H1 (cell line): ENCODE results near the gene DOCK3. TPM values are rescaled to one million over a fixed set of nuclear protein-coding genes. Genes with fewer than 3 reads are reported as not detected.

Experiments used
- CTCF ChIA-PET: fragments of 300-600 bp; sonication (Branson Sonifier 250); formaldehyde crosslinking; loops from one replicate; lab custom pipeline; 2021; ENCODE audit not compliant: partially characterized antibody; lab: Charles Lee
- POLR2A ChIA-PET: fragments of 300-600 bp; sonication (Branson Sonifier 250); formaldehyde crosslinking; loops from one replicate; lab custom pipeline; 2021; ENCODE audit warnings: inconsistent platforms; ENCODE audit not compliant: partially characterized antibody; lab: Charles Lee
- DNase-seq, 2 experiments: peaks; one replicate each; pipeline versions ENCODE4 v3.0.0 to v3.0.0-alpha.2; 2010 to 2022; ENCODE audit warnings: low spot score in 2 of 2, low read depth in 1 of 2, mixed read lengths in 1 of 2
- FAIRE-seq: peaks from 2 replicates; lab custom pipeline; 2011; peaks lifted over from hg19 to GRCh38; lab: Jason Lieb, UNC
- H2AFZ ChIP-seq: 2 replicates; pipeline ENCODE4 v1.8.1; 2012; ENCODE audit warnings: low read length, inconsistent platforms
- H2AK5ac ChIP-seq: 2 replicates; pipeline ENCODE4 v1.6.1; 2013; ENCODE audit warnings: low read depth, low read length
- H2BK120ac ChIP-seq: replicated peaks from 2 replicates; pipeline ENCODE3; 2013; ENCODE audit warnings: low read depth, low read length, inconsistent platforms
- H2BK12ac ChIP-seq: 2 replicates; pipeline ENCODE4 v1.6.1; 2013; ENCODE audit warnings: low read depth, low read length
- H2BK15ac ChIP-seq: 2 replicates; pipeline ENCODE4 v1.6.1; 2013; ENCODE audit warnings: low read length
- H2BK20ac ChIP-seq: 2 replicates; pipeline ENCODE4 v1.6.1; 2013; ENCODE audit warnings: low read length
- H2BK5ac ChIP-seq: 2 replicates; pipeline ENCODE4 v1.6.1; 2013; ENCODE audit warnings: low read depth, low read length
- H3K14ac ChIP-seq: 2 replicates; pipeline ENCODE4 v1.6.1; 2013; ENCODE audit warnings: inconsistent platforms; ENCODE audit not compliant: insufficient read length
- H3K18ac ChIP-seq: 2 replicates; pipeline ENCODE4 v1.6.1; 2013; ENCODE audit warnings: low read length; ENCODE audit errors: extremely low read depth
- H3K23ac ChIP-seq: 2 replicates; pipeline ENCODE4 v1.6.1; 2013; ENCODE audit warnings: inconsistent platforms; ENCODE audit not compliant: insufficient read length
- H3K23me2 ChIP-seq: 2 replicates; pipeline ENCODE4 v1.6.1; 2013; ENCODE audit warnings: low read depth, low read length
- H3K27ac ChIP-seq: 2 replicates; pipeline ENCODE4 v1.6.1; 2011; ENCODE audit warnings: low read depth, low read length, inconsistent platforms
- H3K27me3 ChIP-seq, 4 experiments: replicated peaks in 1 of 4; 1 replicate in 1 of 4; 2 replicates in 3 of 4; pipeline versions ENCODE4 v1.6.1 to v1.8.1; 2011 to 2013; ENCODE audit warnings: low read length in 3 of 4, mild to moderate bottlenecking in 3 of 4, inconsistent platforms in 2 of 4, mixed read lengths in 2 of 4, moderate library complexity in 1 of 4; ENCODE audit not compliant: control insufficient read depth in 3 of 4, insufficient read depth in 3 of 4; ENCODE audit errors: extremely low read depth in 1 of 4
- H3K36me3 ChIP-seq, 4 experiments: 2 replicates each; pipeline versions ENCODE4 v1.6.1 to v1.8.1; 2011 to 2013; ENCODE audit warnings: mild to moderate bottlenecking in 4 of 4, low read length in 3 of 4, moderate library complexity in 2 of 4, control low read depth in 1 of 4, inconsistent platforms in 1 of 4; ENCODE audit not compliant: insufficient read depth in 4 of 4, control insufficient read depth in 2 of 4
- H3K4ac ChIP-seq: replicated peaks from 2 replicates; pipeline ENCODE3; 2013; ENCODE audit warnings: low read length, low read depth, mixed read lengths, inconsistent platforms; ENCODE audit not compliant: insufficient read length
- H3K4me1 ChIP-seq, 4 experiments: replicated peaks in 1 of 4; 1 replicate in 1 of 4; 2 replicates in 3 of 4; pipeline versions ENCODE4 v1.6.1 to v1.8.1; 2011 to 2013; ENCODE audit warnings: low read length in 3 of 4, inconsistent platforms in 2 of 4, mixed read lengths in 1 of 4; ENCODE audit not compliant: insufficient read depth in 4 of 4, control insufficient read depth in 3 of 4
- H3K4me2 ChIP-seq, 2 experiments: 2 replicates each; pipeline versions ENCODE4 v1.6.1 to v1.8.1; 2011 to 2013; ENCODE audit warnings: low read depth in 2 of 2, low read length in 2 of 2, control low read depth in 1 of 2, inconsistent platforms in 1 of 2, mild to moderate bottlenecking in 1 of 2; ENCODE audit not compliant: insufficient read depth in 1 of 2
- H3K4me3 ChIP-seq, 4 experiments: fragments of 200-600, 300-600 bp in 1 of 4; sonication (generic), shearing (Covaris generic), sonication (Bioruptor Twin) in 1 of 4; 2 replicates each; pipeline versions ENCODE4 v1.5.1 to v1.8.1; 2011 to 2016; ENCODE audit warnings: low read length in 4 of 4, low read depth in 3 of 4, control low read depth in 2 of 4, inconsistent platforms in 2 of 4, mild to moderate bottlenecking in 2 of 4, mixed read lengths in 1 of 4, moderate library complexity in 1 of 4; ENCODE audit not compliant: insufficient read depth in 2 of 4; ENCODE audit errors: extremely low read depth in 1 of 4
- H3K56ac ChIP-seq: replicated peaks from 2 replicates; pipeline ENCODE3; 2013; ENCODE audit warnings: low read depth, mild to moderate bottlenecking, mixed read lengths, low read length, inconsistent platforms; ENCODE audit not compliant: insufficient read length
- H3K79me1 ChIP-seq: 2 replicates; pipeline ENCODE4 v1.6.1; 2013; ENCODE audit warnings: low read depth, low read length, control low read depth
- H3K79me2 ChIP-seq, 2 experiments: 2 replicates each; pipeline versions ENCODE4 v1.6.1 to v1.8.1; 2012 to 2013; ENCODE audit warnings: low read length in 2 of 2, mild to moderate bottlenecking in 2 of 2, inconsistent platforms in 1 of 2; ENCODE audit not compliant: insufficient read depth in 2 of 2, control insufficient read depth in 1 of 2
- H3K9ac ChIP-seq, 4 experiments: replicated peaks in 1 of 4; 1 replicate in 1 of 4; 2 replicates in 3 of 4; pipeline versions ENCODE4 v1.6.1 to v1.8.1; 2011 to 2013; ENCODE audit warnings: low read depth in 3 of 4, low read length in 3 of 4, control low read depth in 2 of 4, mild to moderate bottlenecking in 2 of 4, moderate library complexity in 2 of 4, inconsistent platforms in 1 of 4; ENCODE audit errors: extremely low read depth in 1 of 4
- H3K9me3 ChIP-seq, 2 experiments: 2 replicates each; pipeline versions ENCODE4 v1.6.1 to v1.8.1; 2012 to 2013; ENCODE audit warnings: mild to moderate bottlenecking in 2 of 2, moderate library complexity in 2 of 2, control low read depth in 1 of 2, inconsistent platforms in 1 of 2, low read depth in 1 of 2, low read length in 1 of 2, mixed read lengths in 1 of 2; ENCODE audit not compliant: insufficient read depth in 2 of 2
- H4K20me1 ChIP-seq, 2 experiments: replicated peaks in 1 of 2; 2 replicates each; pipeline versions ENCODE3 to v1.8.1; 2011 to 2013; ENCODE audit warnings: inconsistent platforms in 2 of 2, low read length in 2 of 2, mild to moderate bottlenecking in 1 of 2; ENCODE audit not compliant: insufficient read depth in 2 of 2, control insufficient read depth in 1 of 2
- H4K5ac ChIP-seq: 2 replicates; pipeline ENCODE4 v1.6.1; 2013; ENCODE audit warnings: low read length, low read depth, mixed read lengths, inconsistent platforms; ENCODE audit not compliant: insufficient read length
- H4K8ac ChIP-seq: 2 replicates; pipeline ENCODE4 v1.8.0; 2013; ENCODE audit warnings: mild to moderate bottlenecking, moderate library complexity, low read length, inconsistent platforms; ENCODE audit not compliant: insufficient read depth; ENCODE audit errors: extremely low read depth
- H4K91ac ChIP-seq: replicated peaks from 2 replicates; pipeline ENCODE3; 2013; ENCODE audit warnings: low read length, mixed read lengths, inconsistent platforms; ENCODE audit not compliant: insufficient read length
- ASH2L ChIP-seq: fragments of 200-600, 300-600 bp; sonication (generic); IDR thresholded peaks from one replicate; pipeline ENCODE4 v1.7.1; 2017; ENCODE audit warnings: low read length
- CBX5 ChIP-seq: fragments of 300-800, 300-1000 bp; sonication (generic); IDR thresholded peaks from 2 replicates; pipeline ENCODE4 v1.7.1; 2016; ENCODE audit warnings: antibody characterized with exemption, low read length, low read depth
- CBX8 ChIP-seq: fragments of 300-800, 300-1000 bp; sonication (generic); IDR thresholded peaks from 2 replicates; pipeline ENCODE4 v1.7.1; 2016; ENCODE audit warnings: low read depth, low read length, borderline replicate concordance
- CEBPB ChIP-seq: IDR thresholded peaks from 2 replicates; pipeline ENCODE4 v1.6.1; 2012; ENCODE audit warnings: low read depth, low read length
- CHD1 ChIP-seq: IDR thresholded peaks from 2 replicates; pipeline ENCODE4 v1.6.1; 2012; ENCODE audit warnings: low read depth, low read length, improper control_type of control experiment
- CHD2 ChIP-seq: IDR thresholded peaks from 2 replicates; pipeline ENCODE4 v1.6.1; 2012; ENCODE audit warnings: low read length, improper control_type of control experiment
- CTBP2 ChIP-seq: IDR thresholded peaks from 2 replicates; pipeline ENCODE4 v1.7.0; 2011; ENCODE audit warnings: borderline replicate concordance, mild to moderate bottlenecking, moderate library complexity, mixed read lengths, low read length; ENCODE audit not compliant: insufficient read depth, insufficient read length
- EGR1 ChIP-seq: IDR thresholded peaks from 2 replicates; pipeline ENCODE4 v1.6.1; 2011; ENCODE audit warnings: low read depth, low read length, borderline replicate concordance
- GABPA ChIP-seq: IDR thresholded peaks from 2 replicates; pipeline ENCODE4 v1.6.1; 2011; ENCODE audit warnings: mild to moderate bottlenecking, low read length, moderate library complexity, borderline replicate concordance; ENCODE audit not compliant: insufficient read depth
- KDM1A ChIP-seq: fragments of 200-600, 300-600 bp; sonication (generic); IDR thresholded peaks from 2 replicates; pipeline ENCODE4 v1.7.1; 2016; ENCODE audit warnings: mild to moderate bottlenecking, low read length, borderline replicate concordance
- TAF1 ChIP-seq: IDR thresholded peaks from 2 replicates; pipeline ENCODE4 v1.6.1; 2011; ENCODE audit warnings: mild to moderate bottlenecking, low read depth, low read length
- WGBS, 2 experiments: shearing (Covaris generic) in 1 of 2; methylation state at CpG; one replicate each; pipeline versions ENCODE4 v1.1.6 to v1.1.7; 2013 to 2015; ENCODE audit warnings: low lambda C conversion rate in 2 of 2, mixed read lengths in 2 of 2, inconsistent platforms in 1 of 2, low coverage in 1 of 2, missing lambda C conversion rate in 1 of 2; ENCODE audit not compliant: insufficient replicate concordance in 2 of 2, insufficient coverage in 1 of 2, insufficient read length in 1 of 2; ENCODE audit errors: extremely low coverage in 1 of 2, missing lambda C conversion rate in 1 of 2; 5-methylcytosine and 5-hydroxymethylcytosine counted together
- polyA plus RNA-seq, 7 experiments: library from polyadenylated mRNA; depleted of rRNA in 3 of 7; stranded (reverse) in 5 of 7; unstranded in 2 of 7; fragments of >200 nt in 5 of 7; fragments of 200-250 nt in 2 of 7; gene quantifications; 1 replicate in 5 of 7; 2 replicates in 1 of 7; 4 replicates in 1 of 7; pipeline versions ENCODE4 v1.2.1 to v1.2.3, GENCODE V29; 2011 to 2013; ENCODE audit warnings: missing spikeins in 2 of 7, mixed read lengths in 2 of 7
- total RNA-seq: library from RNA; stranded (reverse); fragmentation: NEBNext Ultra II Directional; extraction: Animal tissue kit (Norgen Biotek cat#: 25700); gene quantifications from 2 replicates; pipeline ENCODE4 v1.2.1, GENCODE V29; 2021
- TF ChIP-seq, protein P1 (sequence below): IDR thresholded peaks from 2 replicates; pipeline ENCODE4 v1.6.1; 2012; ENCODE audit warnings: low read length, inconsistent platforms

DOCK3 gene
- total and polyA plus RNA-seq, 2 of the 8 experiments (the other 6 are each of a cell fraction or from before 2014, with no cell fraction given): 2.7 to 5.0 TPM

DNA sequence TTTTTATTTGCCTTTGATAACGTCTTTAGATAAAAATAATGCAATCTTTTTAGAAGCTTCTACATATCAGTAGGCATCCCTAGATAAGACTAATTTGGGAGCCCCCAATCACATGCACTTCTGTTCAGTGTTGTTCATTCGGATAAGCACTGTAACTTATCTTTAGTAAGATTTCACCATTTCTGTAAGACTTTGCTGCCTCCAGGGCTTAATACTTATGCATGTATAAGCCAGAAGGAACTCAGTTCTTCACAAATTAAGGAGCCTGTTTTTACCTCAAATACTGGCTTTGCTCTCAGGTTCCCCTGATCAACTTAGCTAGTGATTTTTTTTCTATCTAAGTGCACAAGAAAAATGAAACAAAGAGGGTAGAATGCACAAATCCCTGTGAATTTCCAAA lies 20.3 kb downstream of the DOCK3 start:
- H3K79me2 ChIP-seq: peaks cover 2 to 62% of the 10 kb centered on the region in 2 experiments; a peak in 2 of 4 replicates
- no peak overlapping the region for H3K9ac ChIP-seq
- no peak overlapping the region for H4K91ac ChIP-seq
- H3K18ac ChIP-seq: no peak overlapping the region
- no peak overlapping the region for H3K4me2 ChIP-seq
- H3K9me3 ChIP-seq: 0 out of 4 replicates have a peak, but pooled peaks cover 2 to 3% of the 10 kb centered on the region in 2 experiments
- no peak overlapping the region for H4K8ac ChIP-seq
- H2BK12ac ChIP-seq: no peak overlapping the region
- H3K23ac ChIP-seq: no peak overlapping the region
- no peak overlapping the region for H2AFZ ChIP-seq
- no peaks in the 10 kb centered on the region for H3K4me1 ChIP-seq
- H2BK5ac ChIP-seq: no peak overlapping the region
- H3K56ac ChIP-seq: no peak overlapping the region
- H3K36me3 ChIP-seq: no peaks in the 10 kb centered on the region
- 87% methylated on average over 2 of the region's 2 CpGs; no CpG with 5 or more reads in 1 of the 2 experiments for WGBS, 2 experiments
- no peak overlapping the region for H4K5ac ChIP-seq
- DNase-seq (no peak), FAIRE-seq (no peak)
- CTCF ChIA-PET: interaction anchor here (0.8 kb wide), 1 partner anchor 67 kb away, joined by 3 read pairs; no protein-coding TSS in a partner anchor
- H2AK5ac ChIP-seq: no peak overlapping the region
- H3K14ac ChIP-seq: no peak overlapping the region
- no peak overlapping the region for H3K27ac ChIP-seq
- POLR2A ChIA-PET: no interaction called here
- no peaks in the 10 kb centered on the region; the same call in 1 of the 2 replicates for H3K23me2 ChIP-seq
- no peak overlapping the region for H2BK20ac ChIP-seq
- H2BK15ac ChIP-seq: no peak overlapping the region
- no peak overlapping the region for H3K4ac ChIP-seq
- no peaks in the 10 kb centered on the region for H4K20me1 ChIP-seq
- H3K79me1 ChIP-seq: peaks cover 6% of the 10 kb centered on the region
- no peak overlapping the region for H2BK120ac ChIP-seq
- H3K4me3 ChIP-seq: no peak overlapping the region
- no peaks in the 10 kb centered on the region for H3K27me3 ChIP-seq
- TF ChIP-seq ASH2L (no peak), TAF1 (no peak), EGR1 (no peak), GABPA (no peak), CBX5 (no peak), CHD1 (no peak), CHD2 (no peak), CEBPB (no peak), KDM1A (no peak), CBX8 (no peak), CTBP2 (no peak)
- TF ChIP-seq, protein P1, sequence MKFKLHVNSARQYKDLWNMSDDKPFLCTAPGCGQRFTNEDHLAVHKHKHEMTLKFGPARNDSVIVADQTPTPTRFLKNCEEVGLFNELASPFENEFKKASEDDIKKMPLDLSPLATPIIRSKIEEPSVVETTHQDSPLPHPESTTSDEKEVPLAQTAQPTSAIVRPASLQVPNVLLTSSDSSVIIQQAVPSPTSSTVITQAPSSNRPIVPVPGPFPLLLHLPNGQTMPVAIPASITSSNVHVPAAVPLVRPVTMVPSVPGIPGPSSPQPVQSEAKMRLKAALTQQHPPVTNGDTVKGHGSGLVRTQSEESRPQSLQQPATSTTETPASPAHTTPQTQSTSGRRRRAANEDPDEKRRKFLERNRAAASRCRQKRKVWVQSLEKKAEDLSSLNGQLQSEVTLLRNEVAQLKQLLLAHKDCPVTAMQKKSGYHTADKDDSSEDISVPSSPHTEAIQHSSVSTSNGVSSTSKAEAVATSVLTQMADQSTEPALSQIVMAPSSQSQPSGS: no peak
